ENCODE measurements around the gene POLE.

The POLE gene

DNA sequence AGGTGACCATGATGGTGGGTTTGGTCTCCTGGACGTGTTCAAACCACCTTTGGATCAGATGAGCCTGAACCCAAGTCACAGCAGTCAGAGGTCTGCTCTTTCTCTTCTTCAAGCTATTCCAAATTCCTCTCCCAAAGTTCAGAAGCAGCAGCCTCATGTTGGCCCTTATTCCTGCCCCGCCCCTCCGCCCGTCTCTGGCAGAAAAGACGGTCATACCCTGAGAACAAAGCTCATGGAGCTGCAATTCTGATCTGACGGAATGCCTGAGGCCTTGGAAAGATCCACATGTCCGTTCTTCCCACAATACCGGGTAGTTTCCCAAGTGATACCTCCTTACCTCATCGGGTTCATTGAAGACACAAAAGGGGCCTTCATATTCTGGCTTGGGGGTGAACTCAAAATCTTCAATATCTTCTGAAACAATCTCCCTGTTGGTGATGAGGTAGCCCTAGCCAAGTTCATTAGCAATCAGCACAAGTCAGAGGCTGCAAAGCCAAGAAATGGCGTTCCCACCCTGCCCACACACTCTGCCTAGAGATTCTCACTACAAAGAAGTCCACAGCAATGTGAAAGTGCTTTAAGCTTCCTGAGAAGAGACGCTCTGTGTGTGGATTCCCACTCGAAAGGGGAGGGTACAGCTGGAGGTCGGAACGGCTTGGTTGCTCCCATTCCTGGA lies 11.2 kb downstream of the POLE start:
- no peak for DNase-seq

DNA sequence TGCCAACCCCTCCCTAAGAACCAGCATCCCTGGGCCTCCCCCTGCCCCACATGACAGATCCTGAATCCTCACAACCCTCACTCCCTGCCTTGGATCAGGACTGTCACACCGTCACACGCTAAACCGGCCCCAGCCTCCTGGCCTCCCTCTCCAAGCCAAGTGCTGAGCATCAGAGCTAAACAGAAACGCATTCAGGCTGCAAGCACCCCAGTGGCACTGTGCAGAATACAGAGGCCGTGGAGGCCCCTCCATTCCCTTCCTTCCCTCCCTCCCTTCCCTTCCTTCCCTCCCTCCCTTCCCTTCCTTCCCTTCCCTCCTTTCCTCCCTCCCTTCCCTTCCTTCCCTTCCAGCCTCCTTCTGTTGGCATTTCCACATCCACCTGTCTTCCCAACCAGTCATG lies 12.6 kb downstream of the POLE start:
- no peak for DNase-seq

DNA sequence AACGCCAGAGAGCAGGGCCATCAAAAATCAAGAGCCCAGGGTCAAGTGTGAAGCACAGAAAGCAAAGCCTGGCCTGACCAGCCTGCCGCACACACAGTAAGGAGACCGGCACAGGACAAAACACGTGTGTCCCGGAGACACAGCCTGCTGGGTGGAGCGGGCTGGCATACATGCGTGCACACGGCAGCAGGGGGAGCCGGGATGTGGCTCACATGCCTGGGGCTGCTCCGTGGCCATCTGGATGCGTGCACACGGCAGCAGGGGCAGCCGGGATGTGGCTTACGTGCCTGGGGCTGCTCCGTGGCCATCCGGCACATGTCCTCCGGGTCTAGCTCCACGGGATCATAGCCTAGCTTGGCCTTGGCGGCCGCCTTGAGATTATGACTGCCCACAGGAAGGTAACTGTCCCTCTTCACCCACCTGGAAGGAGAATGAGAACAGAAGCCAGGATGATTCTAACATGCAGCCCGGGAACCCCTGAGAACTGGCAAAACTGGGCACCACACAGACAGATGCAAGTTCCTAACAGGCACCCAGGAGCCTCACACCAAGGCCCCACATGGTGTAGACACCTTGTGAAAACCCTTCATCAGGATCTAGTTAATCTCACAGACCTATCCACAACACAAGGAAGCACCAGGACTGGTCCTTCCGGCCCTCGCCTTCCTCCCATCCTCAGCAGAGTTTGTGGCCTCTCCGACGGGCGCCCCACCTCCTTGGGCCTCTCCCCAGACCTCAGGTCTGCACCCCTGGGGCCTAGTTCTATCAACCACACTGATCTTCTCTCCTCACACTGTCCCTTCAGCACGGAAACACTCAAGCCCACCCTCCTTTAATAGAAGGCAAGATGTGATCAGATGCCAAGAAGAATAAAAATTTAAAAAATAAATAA lies 13.6 kb downstream of the POLE start:
- no peak for DNase-seq

DNA sequence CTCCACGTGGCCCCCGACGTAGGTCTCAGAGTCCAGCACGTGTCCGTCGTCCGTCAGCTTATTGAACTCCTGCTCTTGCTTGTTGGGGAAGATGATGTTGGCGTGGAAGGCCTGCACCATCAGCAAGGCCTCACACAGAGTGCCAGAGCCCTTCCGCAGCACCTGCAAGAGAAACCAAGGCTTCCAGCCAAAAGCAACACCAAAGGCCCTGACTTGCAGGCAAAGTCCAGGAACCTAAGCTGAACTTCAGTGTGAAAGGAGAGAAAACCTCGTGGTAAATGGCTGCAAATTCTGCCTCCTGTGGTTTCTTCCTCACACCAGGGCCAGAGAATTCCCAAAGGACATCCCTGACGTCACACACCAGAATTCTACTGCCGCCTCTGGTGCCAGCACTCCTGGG lies 14.5 kb downstream of the POLE start:
- DNase-seq: no peak

DNA sequence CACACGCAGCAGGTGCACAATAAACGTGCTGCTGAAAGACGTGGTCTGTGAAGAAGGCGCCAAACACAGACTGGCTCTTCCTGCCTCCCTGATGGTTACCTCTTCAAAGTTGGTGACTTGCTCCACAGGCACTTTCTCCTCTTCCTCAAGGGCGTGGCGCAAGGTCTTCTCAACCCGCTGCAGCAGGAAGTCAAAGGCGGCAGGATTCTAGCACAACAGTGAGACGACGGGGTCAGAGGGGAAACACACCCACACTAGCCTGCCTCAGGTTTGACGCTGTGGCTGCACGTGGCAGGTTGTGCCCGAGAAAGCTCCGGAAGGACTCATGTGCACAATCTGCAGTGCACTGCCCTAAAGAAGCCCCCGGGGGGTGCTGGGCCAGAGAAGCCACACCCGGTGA lies 15.0 kb downstream of the POLE start:
- no peak for DNase-seq

DNA sequence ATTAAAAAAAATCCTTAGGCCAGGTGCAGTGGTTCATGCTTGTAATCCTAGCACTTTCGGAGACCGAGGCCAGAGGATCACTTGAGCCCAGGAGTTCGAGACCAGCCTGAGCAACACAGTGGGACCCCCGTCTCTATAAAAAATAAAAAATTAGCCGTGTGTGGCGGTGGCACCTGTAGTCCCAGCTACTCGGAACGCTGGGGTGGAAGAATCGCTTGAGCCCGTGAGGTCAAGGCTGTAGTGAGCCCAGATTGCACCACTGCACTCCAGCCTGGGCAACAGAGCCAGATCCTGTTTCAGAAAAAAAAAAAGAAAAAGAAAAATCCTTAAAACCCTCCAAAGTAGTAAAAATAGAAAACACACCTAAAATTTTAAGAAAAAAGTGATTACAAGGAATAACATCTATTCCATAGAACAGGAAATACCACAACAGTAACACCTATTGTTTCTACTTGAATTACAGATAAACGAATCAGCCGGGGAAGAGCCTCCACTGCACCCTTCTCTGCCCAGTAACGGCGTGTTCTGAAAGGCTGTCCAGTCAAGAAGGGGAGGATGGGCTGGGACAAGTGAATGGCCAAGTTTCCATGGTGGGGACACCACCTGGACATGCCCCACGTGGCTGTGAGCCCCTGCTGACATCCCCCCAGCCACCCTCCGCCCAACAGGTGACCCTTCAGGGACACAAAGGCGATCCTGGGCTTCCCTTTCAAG lies 17.8 kb downstream of the POLE start:
- no peak for DNase-seq

DNA sequence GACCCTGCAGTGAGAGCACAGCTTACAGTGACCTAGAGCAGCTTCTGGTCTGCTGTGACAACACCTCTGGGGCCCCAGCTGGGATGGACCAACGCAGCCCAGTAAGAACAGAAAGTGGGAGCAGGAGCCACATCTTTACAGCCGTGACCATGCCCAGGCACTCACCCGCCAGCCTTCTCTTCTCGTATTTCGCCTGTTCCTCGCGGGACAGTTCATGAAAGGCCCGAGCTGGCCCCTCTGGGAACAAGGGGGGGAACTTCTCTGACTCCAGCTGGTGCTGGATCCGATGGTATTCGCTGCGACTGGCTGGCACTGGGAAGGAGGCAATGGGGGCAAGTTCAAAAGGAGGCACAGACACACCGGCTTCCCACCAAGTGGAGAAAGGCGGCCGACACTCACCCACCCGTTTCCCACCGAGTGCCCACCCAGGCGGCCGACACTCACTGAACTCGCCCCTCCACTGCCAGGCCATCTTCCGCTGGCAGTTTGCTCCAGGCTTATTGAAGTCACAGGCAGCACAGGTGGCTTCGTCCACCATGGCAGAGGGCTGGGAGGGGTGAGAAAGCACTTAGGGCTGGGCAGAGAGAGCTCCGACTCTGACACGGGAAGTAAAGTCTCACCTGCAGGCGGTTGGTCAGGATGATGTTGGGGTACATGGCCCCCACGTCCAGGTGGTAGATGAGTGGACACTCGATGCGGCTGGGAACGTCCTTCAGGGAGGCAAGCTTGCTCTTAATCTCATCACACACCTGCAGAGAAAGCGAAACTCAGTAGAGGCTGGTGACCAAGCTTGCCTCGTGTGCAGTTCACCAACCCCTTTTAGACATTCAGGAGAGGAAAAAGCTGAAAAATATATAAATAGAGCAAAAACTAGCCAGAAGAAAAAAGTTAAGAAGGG lies 18.7 kb downstream of the POLE start:
- no peak for DNase-seq

DNA sequence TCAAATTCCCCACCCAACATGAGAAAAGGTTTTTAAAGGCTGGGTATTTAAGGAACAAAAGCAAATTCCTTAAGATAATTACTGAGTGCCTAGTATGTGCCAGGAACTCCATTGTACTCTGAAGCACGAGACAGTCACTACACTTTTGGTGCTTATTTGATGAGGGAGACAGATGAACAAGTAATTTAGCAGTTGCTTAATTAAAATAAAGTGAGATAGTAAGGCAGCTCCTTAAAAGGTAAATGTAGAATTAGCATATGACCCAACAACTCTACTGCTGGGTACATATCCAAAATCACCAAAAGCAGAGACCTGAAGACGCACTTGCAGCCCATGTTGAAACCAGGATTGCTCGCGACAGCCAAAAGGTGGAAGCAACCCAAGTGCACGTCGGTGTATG lies 21.3 kb downstream of the POLE start:
- no peak for DNase-seq

DNA sequence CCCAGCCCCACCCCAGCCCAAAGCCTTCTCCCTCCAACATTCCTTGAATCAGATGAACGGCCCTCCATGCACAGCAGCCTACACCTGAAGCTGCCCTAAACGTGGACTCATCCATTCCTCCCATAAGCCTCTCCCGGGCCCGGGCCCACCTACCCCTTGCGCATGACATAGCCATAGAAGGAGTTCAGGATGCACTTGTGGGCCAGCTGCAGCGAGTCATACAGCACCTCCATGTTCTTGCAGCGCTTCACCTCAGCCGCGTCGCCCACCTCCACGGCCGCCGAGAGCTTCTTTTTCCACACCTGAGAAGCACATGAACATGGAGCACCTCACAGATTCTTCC lies 22.0 kb downstream of the POLE start:
- DNase-seq: no peak

DNA sequence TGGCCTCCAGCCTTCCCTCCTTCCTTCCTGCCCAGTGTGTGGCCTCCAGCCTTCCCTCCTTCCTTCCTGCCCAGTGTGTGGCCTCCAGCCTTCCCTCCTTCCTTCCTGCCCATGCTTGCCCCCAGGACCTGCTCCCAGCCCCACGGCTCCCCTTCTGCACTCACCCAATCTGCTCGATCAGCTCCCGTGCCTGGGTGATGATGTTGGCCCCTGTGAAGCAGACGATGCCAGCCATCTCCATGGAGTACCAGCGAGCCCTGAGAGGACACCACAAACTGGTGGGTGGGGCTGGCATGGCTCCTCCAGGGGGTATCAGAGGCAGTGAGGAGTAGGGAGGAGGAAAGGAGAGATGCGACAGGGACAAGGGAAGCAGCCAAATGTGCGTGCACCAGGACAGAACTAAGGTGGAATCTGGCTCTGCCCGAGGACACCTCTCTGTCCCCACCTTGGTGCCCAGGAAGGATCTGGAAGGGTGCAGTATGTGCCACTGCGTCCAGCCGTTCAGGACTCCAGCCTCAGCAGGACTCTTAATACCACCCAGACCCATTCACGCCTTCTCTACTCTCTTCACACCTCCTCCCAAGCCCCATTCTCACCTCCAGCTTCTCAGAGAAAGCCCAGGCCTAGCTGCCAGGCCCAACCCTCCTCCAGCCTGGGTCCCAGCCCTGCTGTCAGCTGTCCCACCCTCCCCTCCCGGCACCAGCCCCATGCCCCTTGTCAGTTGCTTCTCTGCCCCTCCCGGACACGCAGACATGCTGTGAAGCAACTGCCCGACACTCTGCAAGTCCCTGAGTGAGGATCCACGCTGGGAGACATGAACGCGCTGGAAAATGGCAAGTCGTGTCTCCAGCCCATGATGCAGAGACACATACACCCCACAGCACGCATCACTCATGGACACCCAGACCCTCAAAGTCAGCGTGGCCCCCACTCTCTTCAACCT lies 22.7 kb downstream of the POLE start:
- DNase-seq: no peak

DNA sequence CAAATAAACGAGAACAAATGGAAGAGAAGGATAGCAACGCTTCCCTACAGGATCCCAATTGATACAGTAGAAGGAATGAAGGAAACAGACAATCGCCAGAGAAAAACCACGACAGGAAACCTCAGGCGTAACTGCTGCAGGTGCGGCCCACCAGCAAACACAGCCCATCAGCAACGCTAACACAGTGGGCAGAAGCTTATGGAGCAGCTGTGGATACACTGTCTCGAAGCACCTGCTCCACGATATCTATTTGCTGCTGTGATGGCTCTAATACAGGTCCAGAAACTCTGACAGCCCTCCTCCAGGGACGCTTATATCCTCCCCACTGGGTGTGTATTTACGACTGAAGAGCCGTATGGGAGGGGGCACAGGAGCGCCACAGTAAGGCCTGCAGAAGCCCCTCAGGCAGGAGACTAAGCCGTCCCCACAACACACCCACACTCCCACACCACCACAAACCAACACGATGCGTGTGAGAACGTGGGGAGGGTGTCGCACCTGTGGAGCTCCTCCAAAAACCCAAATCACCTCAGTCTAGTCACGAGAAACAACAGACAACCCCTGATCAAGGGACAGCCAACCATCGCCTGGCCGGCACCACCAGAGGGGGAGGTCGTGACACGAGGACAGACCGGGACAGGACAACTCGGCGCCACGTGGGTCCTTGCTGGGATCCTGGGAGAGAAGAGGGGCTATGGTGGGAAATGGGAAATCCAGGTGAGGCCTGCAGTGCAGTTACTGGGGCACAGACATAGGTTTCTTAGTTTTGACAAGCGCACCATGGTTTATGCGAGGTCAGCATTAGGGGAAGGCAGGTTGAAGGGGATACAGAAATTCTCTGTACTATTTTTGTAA lies 24.0 kb downstream of the POLE start:
- no peak for DNase-seq

DNA sequence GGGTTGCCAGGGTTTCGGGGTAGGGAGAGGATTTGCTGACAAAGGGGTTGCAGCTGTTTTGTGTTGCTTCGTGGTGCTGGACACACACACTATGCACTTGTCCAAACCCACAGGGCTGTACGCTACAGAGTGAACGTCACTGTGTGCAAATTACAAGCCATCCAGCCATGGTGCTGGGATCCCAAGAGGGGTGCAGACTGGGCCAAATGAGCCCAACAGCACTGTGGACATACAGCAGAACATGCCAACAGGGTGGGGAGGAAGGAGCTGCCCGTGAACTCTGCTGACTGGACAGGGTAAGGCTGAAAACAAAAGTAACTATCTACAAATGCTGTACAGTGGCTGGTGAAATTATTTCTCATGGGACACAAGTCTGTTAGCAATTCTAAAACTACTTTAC lies 25.2 kb downstream of the POLE start:
- DNase-seq: no peak

DNA sequence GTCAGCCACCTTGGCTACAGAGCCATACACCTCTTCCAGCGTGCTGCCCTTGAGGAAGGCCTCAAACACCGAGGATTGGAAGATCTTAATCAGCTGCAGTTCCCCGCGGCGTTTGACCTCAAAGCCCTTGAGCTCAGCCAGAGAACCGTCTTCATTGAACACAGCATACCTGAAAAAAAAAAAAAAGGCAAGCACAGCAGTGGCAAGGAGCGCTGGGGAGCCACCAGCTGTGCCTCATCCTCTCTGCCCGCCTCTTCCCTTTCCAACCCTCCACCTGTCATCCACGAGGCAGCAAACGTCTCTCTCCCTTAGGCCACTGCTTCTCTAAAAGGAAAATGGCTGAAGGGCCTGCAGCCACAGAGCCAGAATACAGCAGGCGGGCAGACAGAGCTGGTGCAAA lies 26.1 kb downstream of the POLE start:
- no peak for DNase-seq

DNA sequence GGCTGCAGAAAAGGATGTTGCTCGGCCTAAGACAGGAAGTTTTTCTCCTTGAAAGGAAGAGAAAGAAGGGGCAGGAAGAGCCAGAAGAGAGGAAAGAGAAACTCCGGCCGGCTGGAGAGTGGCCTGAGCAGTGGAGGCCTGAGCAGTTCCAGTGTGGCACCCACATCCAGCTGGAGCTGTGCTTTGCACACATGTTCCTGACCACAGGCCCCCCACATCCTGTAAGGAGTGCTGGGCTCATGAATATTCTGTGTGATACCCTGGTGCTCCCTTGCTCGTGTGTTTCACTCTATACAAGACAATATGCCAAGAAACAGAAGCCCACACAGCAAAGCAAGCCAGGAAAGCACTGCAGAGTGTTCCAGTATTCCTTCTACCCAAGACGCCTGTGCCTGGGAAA lies 27.1 kb downstream of the POLE start:
- no peak for DNase-seq

DNA sequence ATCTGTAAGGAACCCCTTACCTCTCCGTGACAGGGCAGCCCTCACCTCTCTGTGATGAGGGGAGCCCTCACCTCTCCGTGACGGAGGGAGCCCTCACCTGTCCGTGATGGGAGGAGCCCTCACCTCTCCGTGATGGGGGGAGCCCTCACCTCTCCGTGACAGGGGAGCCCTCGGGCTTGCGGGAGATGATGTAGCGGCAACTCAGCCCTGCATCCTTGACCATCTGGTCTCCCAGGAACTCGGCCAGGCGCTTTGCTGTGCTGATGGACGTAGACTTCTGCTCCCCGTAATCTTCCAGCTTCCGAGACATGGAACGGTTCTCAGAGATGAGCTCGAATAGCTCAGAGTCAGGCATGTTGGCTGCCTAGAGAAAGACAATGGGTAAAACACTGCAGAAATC lies 28.0 kb downstream of the POLE start:
- DNase-seq: no peak

DNA sequence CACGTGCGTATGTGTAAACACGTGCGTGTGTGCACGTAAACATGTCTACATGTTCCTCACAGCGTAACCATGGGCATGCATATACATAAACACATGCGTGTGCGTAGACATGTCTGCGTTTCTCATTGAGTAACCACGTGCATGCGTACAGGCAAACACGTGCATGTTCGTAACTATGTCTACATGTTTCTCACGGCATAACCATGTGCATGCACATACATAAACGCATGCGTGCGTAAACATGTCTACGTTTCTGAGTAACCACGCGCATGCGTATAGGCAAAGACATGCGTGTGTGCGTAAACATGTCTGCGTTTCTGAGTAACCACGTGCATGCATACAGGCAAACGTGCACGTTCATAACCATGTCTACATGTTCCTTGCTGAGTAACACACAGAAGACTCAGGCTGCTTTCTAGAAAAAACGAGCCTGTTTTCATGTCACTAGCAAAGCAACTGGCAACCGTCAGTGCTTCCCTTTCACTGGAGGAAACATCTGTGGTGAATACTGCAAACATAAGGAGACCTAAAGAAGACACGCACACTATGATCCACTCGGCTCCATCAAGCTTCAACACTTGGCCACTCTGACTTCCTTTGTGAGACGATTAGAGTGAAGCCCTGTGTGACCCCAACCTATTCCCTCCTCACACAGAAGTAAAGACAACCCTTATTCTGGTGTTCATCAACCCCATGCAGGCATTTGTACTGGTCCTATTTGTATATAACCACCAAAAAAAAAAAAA lies 28.8 kb downstream of the POLE start:
- DNase-seq: no peak

DNA sequence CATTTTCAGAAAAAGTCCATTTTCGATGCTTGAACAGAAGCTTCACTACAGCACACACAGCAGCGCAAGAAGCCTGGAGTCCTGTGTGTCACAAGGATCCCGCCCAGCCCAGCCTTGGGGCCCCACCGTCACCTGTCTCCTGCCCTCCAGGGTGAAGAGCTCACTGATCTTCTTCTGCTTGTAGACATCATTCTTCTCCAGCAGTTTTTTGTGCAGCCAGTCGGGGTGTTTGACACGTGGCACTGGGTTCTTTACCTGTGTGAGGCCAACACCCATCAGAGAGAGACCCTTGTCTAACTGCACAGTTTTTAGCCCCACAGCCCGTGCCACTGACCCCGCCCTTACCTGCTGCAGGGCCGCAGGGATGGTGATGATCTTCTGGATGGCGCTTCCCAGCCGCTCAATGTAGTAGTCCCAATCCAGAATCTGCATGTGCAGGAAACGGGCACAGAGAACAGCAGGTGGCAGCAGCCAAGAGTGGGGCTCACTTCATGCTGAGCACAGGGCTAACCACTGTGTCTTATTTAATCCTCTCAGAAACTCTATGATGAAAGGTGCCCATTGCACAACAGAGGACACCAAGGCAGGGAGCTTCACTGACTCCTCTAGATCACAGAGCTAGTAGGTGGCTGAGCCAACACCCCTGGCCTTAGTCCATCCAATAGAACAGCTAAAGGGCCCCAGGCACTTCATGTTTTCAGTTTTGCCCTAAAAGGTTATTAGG lies 30.0 kb downstream of the POLE start:
- no peak for DNase-seq

DNA sequence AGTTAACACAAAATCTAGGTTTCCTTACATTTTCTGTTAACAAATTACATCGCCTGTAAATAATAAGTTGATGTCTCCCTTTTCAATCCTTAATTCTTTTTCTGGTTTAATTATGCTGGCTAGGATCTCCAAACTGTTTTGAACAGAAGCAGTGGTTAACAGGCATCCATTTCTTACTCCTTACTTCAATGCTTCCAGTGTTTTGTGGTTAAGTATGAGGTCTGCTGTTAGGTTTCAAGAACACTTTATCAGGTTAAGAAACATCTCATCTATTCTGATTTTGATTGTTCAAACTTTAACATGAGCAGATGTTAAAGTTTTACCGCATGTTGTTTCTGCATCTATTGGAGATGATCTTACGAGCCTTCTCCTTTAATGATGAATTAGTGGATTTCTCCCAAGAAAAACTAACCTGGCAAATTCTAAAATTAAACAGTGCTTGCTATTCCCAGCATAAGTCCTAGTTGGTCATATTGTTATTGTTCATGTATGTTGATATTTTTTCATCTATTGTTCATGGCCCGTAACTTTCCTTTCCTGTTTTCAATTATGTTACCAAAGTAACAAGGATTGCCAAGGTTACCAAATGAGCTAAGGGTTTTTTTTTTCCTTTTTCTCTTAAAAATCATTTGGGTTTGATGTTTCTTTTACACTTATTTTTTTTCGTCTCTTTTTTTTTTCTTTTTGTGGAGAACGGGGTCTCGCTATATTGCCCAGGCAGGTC lies 33.4 kb downstream of the POLE start:
- no peak for DNase-seq
